Caco-2 (cell line): ENCODE measurements around the gene MTX1. TPM values are rescaled to one million over a fixed set of nuclear protein-coding genes. Genes with fewer than 3 reads are reported as not detected.

Experiments
- BruUV-seq: library from RNA; stranded (reverse); fragments of 400-500 nt; replicated peaks from 2 replicates; lab custom pipeline; 2021; lab: Mats Ljungman, UMichigan
- CTCF ChIA-PET: fragments of 300-600 bp; sonication (Branson Sonifier 250); formaldehyde crosslinking; loops from one replicate; lab custom pipeline; 2022; ENCODE audit warnings: antibody characterized with exemption; lab: Charles Lee
- POLR2A ChIA-PET: fragments of 300-600 bp; sonication (Branson Sonifier 250); formaldehyde crosslinking; loops from one replicate; lab custom pipeline; 2022; ENCODE audit warnings: antibody characterized with exemption; lab: Charles Lee
- DNase-seq, 2 experiments: peaks; one replicate each; pipeline versions ENCODE4 v3.0.0 to v3.0.0-alpha.2; 2020 to 2022
- H3K27me3 ChIP-seq: replicated peaks from 2 replicates; pipeline ENCODE4 v1.6.0; 2011; ENCODE audit warnings: low read length; ENCODE audit not compliant: control insufficient read depth, insufficient read depth
- H3K36me3 ChIP-seq: 2 replicates; pipeline ENCODE4 v1.5.1; 2011; ENCODE audit warnings: low read length; ENCODE audit not compliant: control insufficient read depth, insufficient read depth
- H3K4me1 ChIP-seq: fragments of 250-450 bp; sonication (Bioruptor Pico); 2 replicates; pipeline ENCODE4 v1.5.1; 2020; ENCODE audit warnings: mild to moderate bottlenecking
- H3K4me3 ChIP-seq: 2 replicates; pipeline ENCODE4 v1.5.1; 2011; ENCODE audit warnings: low read depth, mild to moderate bottlenecking, control low read depth, low read length
- H3K9me3 ChIP-seq: fragments of 250-450 bp; sonication (Bioruptor Pico); 2 replicates; pipeline ENCODE4 v1.5.1; 2020; ENCODE audit warnings: mild to moderate bottlenecking, moderate library complexity
- H3K27ac Mint-ChIP-seq: one replicate; pipeline ENCODE4 v1.8.0; 2022; ENCODE audit warnings: mixed read lengths; ENCODE audit not compliant: unreplicated experiment
- H3K27me3 Mint-ChIP-seq: one replicate; pipeline ENCODE4 v1.8.0; 2022; ENCODE audit warnings: mixed read lengths; ENCODE audit not compliant: insufficient read depth, unreplicated experiment
- H3K36me3 Mint-ChIP-seq: one replicate; pipeline ENCODE4 v1.8.0; 2022; ENCODE audit warnings: mild to moderate bottlenecking, mixed read lengths; ENCODE audit not compliant: insufficient read depth, unreplicated experiment
- H3K4me1 Mint-ChIP-seq: one replicate; pipeline ENCODE4 v1.8.0; 2022; ENCODE audit warnings: low read depth, mixed read lengths; ENCODE audit not compliant: unreplicated experiment
- H3K4me3 Mint-ChIP-seq: one replicate; pipeline ENCODE4 v1.8.0; 2022; ENCODE audit warnings: mild to moderate bottlenecking, moderate library complexity, mixed read lengths; ENCODE audit not compliant: unreplicated experiment
- H3K9me3 Mint-ChIP-seq: one replicate; pipeline ENCODE4 v1.8.0; 2022; ENCODE audit warnings: mixed read lengths; ENCODE audit not compliant: unreplicated experiment
- intact Hi-C: fragments of 100-400 bp; cut with micrococcal nuclease; formaldehyde crosslinking; loops from one replicate; pipeline ENCODE4 v1.10.0; 2022; ENCODE audit not compliant: unreplicated experiment
- total RNA-seq: library from RNA; stranded (reverse); gene quantifications from 2 replicates; pipeline ENCODE4 v1.2.3, GENCODE V29; 2022
- TF ChIP-seq, protein P1 (sequence below), 2 experiments: fragments of 200-600 bp in 1 of 2; IDR thresholded peaks; 1 replicate in 1 of 2; 2 replicates in 1 of 2; pipeline versions ENCODE4 v1.5.1 to v1.8.0; 2011 to 2022; ENCODE audit warnings: antibody characterized with exemption in 1 of 2, control low read depth in 1 of 2, inconsistent platforms in 1 of 2, low read depth in 1 of 2, low read length in 1 of 2, mild to moderate bottlenecking in 1 of 2, moderate library complexity in 1 of 2; ENCODE audit not compliant: insufficient read depth in 1 of 2, severe bottlenecking in 1 of 2, unreplicated experiment in 1 of 2

The MTX1 gene
- total RNA-seq, 1 experiment from 2014 or later: 65.3 TPM

DNA sequence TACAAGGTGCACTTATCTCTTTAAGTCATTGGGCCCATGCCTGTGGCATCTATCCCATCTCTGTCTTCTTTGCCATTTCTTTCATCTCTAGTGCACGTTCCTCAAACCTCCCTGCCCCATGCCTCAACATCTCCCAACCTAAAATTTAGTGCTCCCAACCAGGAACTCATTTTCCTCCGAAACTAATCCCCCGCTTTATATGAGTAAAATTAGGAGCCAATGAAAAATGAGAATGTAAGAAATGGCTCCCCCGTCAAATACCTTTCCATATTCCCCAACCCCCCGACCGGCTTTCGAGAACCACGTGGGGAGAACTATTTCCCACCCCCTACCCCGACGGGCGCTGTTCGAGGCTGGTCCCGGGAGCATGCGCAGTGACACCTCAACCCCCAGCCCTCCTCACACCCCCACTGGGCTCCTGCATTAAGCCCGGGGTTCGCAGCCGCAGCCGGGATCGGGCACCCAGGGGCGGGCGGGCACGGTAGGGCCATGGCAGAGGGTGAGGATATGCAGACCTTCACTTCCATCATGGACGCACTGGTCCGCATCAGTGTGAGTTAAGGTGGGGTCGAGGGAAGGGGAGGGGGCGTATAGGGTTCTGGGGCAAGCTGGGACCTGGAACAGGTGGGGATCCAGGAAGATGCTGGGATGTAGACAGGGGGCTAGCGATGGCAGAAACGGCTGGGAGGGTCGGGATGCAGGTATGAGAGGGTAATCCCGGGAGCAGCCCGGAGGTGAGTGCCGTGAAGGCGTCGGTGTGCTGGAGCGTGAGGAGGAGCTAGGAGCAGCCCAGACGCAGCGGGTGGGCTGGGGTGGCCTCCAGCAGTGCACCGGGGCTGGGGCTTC, 34.8 kb upstream of the MTX1 start, which contains the start of gene TRIM46:
Gene TRIM46 (plus strand): TSS at position 372 of the 846 bp plus-strand sequence. CDS start 118 bp downstream, at position 490.
- peak within 1 kb of the TSS; percentile 91 for H3K27ac Mint-ChIP-seq
- DNase-seq: no peak
- no TSS peak for BruUV-seq
- POLR2A ChIA-PET: interaction anchor here (1.0 to 1.7 kb wide), 5 partner anchors 20 to 89 kb away, joined by 4 to 15 read pairs (median 7); partner anchors contain the start of gene MTX1
- H3K36me3 ChIP-seq: no peaks in the 10 kb centered on the region
- H3K4me3 ChIP-seq: peak within 1 kb of the TSS; percentile 67
- no peaks in the 10 kb centered on the region for H3K27me3 ChIP-seq
- TF ChIP-seq, protein P1, sequence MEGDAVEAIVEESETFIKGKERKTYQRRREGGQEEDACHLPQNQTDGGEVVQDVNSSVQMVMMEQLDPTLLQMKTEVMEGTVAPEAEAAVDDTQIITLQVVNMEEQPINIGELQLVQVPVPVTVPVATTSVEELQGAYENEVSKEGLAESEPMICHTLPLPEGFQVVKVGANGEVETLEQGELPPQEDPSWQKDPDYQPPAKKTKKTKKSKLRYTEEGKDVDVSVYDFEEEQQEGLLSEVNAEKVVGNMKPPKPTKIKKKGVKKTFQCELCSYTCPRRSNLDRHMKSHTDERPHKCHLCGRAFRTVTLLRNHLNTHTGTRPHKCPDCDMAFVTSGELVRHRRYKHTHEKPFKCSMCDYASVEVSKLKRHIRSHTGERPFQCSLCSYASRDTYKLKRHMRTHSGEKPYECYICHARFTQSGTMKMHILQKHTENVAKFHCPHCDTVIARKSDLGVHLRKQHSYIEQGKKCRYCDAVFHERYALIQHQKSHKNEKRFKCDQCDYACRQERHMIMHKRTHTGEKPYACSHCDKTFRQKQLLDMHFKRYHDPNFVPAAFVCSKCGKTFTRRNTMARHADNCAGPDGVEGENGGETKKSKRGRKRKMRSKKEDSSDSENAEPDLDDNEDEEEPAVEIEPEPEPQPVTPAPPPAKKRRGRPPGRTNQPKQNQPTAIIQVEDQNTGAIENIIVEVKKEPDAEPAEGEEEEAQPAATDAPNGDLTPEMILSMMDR (IDR thresholded peaks at IDR 0.05; ENCODE audit: insufficient read depth in 1 of 2, low read depth in 1 of 2, low read length in 1 of 2, severe bottlenecking in 1 of 2, unreplicated experiment in 1 of 2): no peak
- peaks cover 16% of the 10 kb centered on the region; the same call in 1 of the 2 replicates for H3K4me1 ChIP-seq
- intact Hi-C loops: loop anchor here (1.0 kb wide), 1 partner anchor 123 kb away; no protein-coding TSS in a partner anchor
- no peaks in the 10 kb centered on the region for H3K9me3 ChIP-seq
- H3K4me3 Mint-ChIP-seq: peak within 1 kb of the TSS; percentile 98
- no peaks in the 10 kb centered on the region for H3K9me3 Mint-ChIP-seq
- CTCF ChIA-PET: interaction anchor here (0.7 to 2.6 kb wide), 31 partner anchors 10 to 542 kb away, joined by 3 to 77 read pairs (median 6); partner anchors contain the start of genes ADAM15 and CLK2
- H3K4me1 Mint-ChIP-seq: peaks cover 13% of the 10 kb centered on the region
- H3K27me3 Mint-ChIP-seq: no peaks in the 10 kb centered on the region
- H3K36me3 Mint-ChIP-seq: peaks cover 21% of the 10 kb centered on the region

DNA sequence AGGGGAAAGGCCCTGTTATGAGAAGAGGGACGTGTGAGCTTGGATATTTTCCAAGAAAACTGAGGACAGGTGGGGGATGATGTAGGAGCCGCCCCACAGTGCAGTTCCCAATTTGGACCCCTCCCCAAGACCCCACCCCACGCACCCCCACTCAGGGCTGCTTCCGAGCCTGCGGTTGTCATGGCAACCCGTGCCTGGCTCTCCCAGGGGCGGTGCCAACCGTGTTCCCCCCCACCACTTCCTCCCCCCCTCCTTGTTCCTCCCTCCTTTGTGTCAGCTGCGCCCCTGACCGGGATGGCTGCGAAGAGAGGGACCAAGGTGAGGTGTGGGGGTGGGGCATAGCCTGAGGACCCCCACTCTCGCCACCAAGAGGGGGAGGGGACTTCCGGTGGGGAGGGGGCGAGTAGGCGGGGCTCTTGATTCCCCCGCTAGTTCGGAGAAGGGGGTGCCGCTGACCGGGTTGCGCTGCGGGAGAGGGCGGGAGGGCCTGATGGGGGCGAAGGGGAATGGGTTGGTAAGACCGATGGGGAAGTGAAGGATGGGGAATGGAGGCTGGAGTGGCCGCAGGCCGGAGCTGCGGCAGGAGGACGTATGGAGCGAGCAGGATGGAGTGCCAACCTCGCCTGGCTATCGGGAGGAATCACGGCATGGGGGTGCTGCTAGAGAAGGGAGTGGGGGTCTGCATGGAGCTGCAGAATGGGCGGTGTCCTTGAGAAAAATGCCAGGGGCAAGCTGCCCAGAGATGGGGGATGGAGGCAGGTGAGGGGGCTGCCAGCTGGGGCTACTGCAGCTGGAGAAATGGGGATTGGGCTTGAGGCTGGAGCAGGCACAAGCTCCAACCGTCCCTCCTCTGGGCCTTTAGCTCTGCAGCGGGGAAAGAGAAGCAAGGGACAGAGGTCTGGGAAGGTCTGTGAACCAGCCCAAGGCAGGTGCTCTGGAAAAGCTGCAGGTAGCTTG, 33.9 kb upstream of the MTX1 start:
- TF ChIP-seq, protein P1 (IDR thresholded peaks at IDR 0.05; ENCODE audit: insufficient read depth in 1 of 2, low read depth in 1 of 2, low read length in 1 of 2, severe bottlenecking in 1 of 2, unreplicated experiment in 1 of 2): no peak
- CTCF ChIA-PET: interaction anchor here (1.0 to 2.6 kb wide), 3 partner anchors 18 to 83 kb away, joined by 3 to 20 read pairs (median 4); no protein-coding TSS in a partner anchor
- intact Hi-C loops: no loop called here

More for the DNA sequence above, 33.9 kb upstream of the MTX1 start:
- H3K4me1 Mint-ChIP-seq: peaks cover 19% of the 10 kb centered on the region
- POLR2A ChIA-PET: interaction anchor here (0.6 kb wide), 1 partner anchor 172 kb away, joined by 5 read pairs; the partner anchor contains the start of gene ZBTB7B
- no peaks in the 10 kb centered on the region for H3K9me3 Mint-ChIP-seq
- no peak overlapping the region for H3K27ac Mint-ChIP-seq
- no peak for DNase-seq
- no peaks in the 10 kb centered on the region for H3K27me3 Mint-ChIP-seq
- no TSS peak for BruUV-seq
- Histone ChIP-seq H3K27me3 (no peaks in the 10 kb centered on the region), H3K9me3 (no peaks in the 10 kb centered on the region), H3K4me3 (no peak overlapping the region), H3K4me1 (peaks cover 16% of the 10 kb centered on the region; the same call in 1 of the 2 replicates), H3K36me3 (no peaks in the 10 kb centered on the region)
- H3K36me3 Mint-ChIP-seq: peaks cover 16% of the 10 kb centered on the region
- no peak overlapping the region for H3K4me3 Mint-ChIP-seq
